ENCODE results near the gene TBC1D24. TPM values are rescaled to one million over a fixed set of nuclear protein-coding genes. Genes with fewer than 3 reads are reported as not detected.
"Not testable (repeated sequence)": the region's sequence is repeated elsewhere in the genome, so short reads cannot be mapped to it uniquely, and the experiment has no call there.

TBC1D24 gene
- 13.1 and 14.0 TPM in 2 replicates for total RNA-seq (2014; rRNA removed; shearing (Covaris generic))
- polyA plus RNA-seq (2015; cell fraction: cytosol; rRNA removed), result 5.6 and 6.0 TPM in 2 replicates
- 14.8 and 16.0 TPM in 2 replicates for polyA plus RNA-seq (2015; cell fraction: nucleus; rRNA removed)

DNA sequence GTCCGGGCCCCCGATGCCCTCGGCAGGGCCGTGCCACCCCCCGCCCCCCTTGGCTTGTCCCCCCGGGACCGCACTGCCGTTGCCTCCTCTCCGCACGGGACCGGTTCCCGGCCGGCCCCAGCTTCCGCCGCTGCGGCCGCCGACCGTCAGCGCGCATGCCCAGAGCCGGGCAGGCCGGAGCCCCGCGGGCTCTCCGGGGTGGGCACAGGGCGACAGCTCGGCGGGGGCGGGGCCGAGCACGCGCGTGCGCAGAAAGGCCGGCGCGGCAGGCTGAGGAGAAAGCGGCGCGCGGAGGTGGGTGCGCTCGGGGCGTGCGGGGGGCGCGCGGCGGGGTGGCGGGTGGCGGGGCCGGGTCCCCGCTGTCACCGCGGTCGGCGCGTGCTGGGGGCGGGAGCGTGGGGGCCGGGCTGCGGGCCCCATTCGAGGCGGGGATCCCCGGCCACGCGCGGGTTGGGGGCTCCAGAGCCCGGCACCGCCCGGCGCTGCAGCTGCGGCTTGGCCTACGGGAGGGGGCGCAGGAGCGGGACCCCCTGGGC is at the start of gene TBC1D24:
TSS of gene TBC1D24 (plus strand) at position 251 of the 536 bp plus-strand sequence. CDS start 21,022 bp downstream, outside the sequence.
- peak; percentile 75 for DNase-seq (ENCODE audit: low read depth)

DNA sequence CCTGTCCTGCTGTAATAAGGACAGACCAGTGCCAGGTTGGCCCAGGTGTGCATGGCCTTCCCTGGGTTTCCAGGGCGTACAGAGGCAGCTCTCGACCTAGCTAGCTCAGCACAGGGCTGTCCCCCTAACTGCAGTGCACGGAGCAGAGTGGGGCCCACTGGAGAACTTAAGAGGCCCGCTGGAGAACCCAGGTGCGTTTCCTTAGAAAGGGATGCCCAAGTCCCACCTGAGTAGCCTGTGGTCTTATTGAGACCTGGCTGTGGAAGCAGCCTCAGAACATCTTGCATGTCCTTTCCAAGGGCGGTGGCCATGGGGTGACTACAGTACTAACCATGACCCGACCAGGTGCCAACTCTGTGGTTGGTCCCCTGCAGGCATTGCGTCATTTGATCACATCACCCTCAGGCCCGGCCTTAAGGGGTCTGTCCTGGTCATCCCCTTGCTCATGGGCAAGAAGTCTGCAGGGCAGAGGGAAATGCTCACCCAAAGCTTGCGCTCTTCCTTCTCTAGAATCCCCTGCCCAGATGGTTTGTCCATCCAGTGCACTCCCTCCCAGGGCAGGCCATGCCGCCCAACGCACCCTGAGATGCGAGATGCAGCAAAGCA is 49.0 kb upstream of the TBC1D24 start:
- no peak for DNase-seq (ENCODE audit: low read depth)

DNA sequence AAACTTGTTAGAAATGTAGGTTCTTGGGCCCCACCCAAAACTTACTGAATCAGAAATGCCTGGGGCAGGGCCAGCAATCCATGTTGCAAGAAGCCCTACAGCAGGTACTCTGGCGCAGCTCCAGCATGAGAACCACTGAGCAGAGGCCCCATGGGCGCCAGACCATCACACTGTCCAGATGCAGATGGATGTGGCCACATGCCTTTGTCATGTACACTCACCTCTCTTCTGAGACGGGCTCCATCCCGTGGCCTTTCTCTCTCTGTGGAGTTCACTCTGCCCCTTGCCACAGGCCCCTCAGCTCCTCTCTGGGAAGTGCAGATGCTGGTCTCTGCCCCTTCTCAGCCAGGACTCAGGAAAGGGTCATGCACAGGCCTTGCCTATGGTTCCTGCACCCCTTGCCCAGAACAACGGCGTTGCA is 48.0 kb upstream of the TBC1D24 start:
- DNase-seq (ENCODE audit: low read depth), result no peak

DNA sequence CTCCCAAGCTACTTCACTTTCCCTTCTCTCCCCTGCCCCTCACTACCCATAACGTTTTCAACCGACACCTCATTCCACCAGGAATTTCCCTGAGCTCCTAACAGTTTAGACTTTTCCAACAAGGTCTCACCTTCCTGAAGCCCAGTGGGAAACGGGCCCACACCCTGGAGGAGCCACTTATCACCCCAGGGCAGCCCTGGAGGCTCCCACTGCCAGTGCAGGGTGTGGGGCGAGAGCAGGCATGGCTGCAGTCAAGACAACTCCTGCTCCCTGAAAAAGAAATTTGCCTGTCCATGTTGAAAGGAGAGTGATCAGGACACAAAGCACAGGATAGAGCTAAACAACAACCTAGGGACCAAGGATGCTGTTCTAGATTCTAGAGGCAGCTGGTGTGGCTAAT is 47.4 kb upstream of the TBC1D24 start:
- no peak for DNase-seq (ENCODE audit: low read depth)

DNA sequence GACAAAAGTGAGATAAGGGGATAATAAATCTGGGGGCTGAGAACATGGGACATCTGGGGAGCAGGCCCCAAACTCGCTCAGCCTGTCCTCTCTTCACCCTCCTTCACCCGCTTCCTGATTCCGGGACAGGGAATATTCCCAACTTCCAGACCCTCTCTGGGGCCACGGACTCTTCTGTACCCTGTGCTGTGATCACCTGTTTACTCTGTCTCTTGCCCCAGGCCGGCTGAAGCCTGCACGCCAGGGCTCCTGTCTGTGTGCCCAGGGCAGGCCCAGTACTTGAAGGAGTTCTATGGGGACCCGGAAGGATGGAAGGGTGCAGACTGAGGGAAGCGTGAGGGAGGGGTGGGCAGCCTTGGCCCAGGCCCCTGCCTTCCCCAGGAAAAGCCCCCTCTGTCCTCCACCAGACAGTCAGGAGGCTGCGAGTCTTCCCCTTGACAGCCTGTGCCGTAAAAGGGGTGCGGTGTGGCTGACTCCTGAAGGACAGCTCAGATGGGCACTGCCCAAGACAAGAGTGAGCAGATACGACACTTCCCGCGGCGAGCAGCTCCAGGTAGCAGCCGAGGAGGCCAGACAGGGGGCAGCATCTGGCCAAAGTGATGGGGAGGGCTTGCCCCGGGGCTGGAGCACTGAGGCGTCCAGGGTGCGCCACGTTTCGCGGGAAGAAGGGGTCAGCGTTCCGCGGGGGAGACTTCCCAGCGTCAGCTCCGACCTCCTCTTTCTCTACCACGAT is 46.7 kb upstream of the TBC1D24 start:
- peak; percentile 28 for DNase-seq (ENCODE audit: low read depth)

- no peak for DNase-seq (ENCODE audit: low read depth)
These were observed 46.2 kb upstream of the TBC1D24 start for GRCh38 chr16:2428784-2429033.

- peak; percentile 93 for DNase-seq (ENCODE audit: low read depth)
These were observed 45.7 kb upstream of the TBC1D24 start, which contains the start of gene CCNF for GRCh38 chr16:2429034-2429770. Gene CCNF, plus strand, starts transcription at chr16:2429447. Its CDS starts 35 bp downstream, at chr16:2429482.

DNA sequence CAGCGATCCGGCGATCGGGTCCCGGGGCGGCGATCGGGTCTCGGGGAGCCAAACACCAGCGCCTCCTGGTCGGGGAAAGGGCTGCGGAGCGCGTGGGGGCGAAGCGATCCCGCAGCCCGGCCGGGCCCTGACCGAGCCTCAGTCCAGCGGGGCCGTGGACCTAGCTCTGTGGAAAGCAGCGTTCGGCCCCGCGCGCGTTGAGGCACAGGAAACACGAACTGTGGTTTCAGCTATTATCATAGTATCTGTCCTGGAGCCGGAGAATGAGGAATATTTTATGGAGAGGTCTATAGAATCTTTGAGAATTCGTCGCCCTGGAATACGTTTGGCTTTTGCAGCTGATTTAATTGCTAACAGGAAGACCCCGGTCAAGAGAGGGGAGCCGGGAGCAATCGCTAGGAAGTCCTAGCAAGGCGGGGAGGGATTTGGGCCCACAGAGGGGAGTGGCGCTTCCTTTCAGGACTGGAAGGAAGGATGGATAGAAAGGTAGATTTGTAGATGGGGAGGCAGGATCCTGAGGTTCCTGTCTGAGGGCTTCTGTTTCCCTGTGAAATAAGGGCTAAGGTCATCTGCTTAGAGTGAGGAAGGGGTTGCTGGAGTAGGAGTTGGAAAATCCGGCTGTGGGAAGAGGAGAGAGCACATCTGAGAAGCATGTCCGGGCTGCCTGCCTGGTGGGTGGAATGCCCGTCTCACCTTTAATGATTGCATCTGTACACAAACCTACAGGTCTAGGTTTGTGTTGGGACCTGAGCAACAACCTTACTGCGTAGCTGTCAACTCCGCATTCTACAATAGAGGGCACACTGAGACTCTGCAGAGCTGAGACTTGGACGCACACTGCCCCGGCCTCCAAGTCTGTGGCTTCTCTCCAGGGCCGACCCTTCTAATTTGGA is 44.9 kb upstream of the TBC1D24 start:
- no peak for DNase-seq (ENCODE audit: low read depth)

- no peak for DNase-seq (ENCODE audit: low read depth)
These were observed 42.6 kb upstream of the TBC1D24 start for GRCh38 chr16:2432286-2432685.

DNA sequence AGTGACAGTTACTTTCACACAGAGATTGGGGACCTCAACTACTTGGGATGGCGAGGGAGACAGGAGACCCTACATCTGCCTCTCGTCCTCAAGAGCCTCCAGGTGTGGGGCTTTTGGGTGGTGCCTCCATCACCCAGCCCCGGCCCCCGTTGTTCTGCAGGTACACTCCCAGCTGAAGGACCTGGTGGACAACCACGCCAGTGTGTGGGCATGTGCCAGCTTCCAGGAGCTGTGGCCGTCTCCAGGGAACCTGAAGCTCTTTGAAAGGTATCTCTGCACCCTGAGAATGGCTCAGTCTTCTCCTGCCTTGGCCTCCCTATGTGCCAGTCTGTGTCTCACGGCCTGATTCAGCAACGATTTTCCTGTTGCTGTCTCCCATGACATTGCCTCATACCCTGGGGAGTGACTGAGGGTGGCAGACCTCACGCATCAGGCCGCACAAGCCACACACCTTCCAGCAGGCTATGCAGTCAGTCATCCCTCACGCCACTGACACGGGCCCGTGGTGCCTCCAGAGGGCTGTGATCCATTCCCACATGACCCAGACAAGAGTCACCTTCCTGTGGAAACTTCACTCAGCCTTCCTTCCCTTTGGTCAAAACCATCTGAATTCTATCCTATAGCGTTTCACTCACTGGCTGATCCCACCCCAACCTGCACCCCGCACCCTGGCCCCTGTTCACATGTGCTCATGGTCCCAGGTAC is 42.0 kb upstream of the TBC1D24 start:
- DNase-seq (ENCODE audit: low read depth), result no peak

DNA sequence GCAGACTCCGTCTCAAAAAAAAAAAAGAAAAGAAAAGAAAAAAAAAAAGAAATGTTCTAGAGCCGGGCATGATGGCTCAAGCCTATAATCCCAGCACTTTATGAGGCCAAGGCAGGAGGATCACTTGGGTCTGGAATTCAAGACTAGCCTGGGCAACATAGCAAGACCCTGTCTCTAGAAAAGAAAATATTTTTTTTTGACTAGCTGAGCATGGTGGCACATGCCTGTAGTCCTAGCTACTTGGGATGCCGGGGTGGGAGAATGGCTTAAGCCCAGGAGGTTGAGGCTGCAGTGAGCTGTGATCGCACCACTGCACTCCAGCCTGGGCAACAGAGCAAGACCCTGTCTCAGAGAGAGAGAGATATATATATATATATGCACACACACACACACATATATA is 39.7 kb upstream of the TBC1D24 start:
- DNase-seq (ENCODE audit: low read depth), result not testable (repeated sequence)

GRCh38 chr16:2436110-2436509 is 38.8 kb upstream of the TBC1D24 start:
- no peak for DNase-seq (ENCODE audit: low read depth)

DNA sequence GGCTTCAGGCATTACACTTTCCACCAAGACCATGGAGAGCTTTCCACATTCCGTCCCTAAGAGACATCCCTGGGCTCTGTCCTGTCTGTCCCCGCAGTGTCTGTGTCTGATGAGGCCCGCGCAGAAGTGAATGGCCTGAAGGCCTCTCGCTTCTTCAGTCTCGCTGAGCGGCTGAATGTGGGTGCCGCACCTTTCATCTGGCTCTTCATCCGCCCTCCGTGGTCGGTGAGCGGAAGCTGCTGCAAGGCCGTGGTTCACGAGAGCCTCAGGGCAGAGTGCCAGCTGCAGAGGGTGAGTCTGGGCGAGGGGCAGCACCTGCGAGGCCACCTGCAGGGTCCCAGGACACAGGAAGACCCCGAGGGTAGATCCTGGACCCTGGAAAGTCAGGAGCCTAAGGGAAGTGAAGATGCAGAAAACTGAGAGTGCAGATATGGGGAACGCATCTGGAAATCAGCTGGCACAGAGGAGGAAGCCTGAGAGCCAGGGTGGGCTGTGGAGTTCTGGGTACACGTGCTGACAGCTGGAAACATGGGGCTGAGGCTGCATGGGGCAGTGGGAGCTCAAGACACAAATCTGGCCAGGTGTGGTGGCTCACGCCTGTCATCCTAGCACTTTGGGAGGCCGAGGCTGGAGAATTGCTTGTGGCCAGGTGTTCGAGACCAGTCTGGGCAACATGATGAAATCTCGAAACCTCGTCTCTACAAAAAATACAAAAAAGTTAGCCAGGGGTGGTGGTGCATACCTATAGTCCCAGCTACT is 37.7 kb upstream of the TBC1D24 start:
- DNase-seq (ENCODE audit: low read depth), result no peak

- DNase-seq (ENCODE audit: low read depth), result no peak
These were observed 36.8 kb upstream of the TBC1D24 start for GRCh38 chr16:2438121-2438520.

- DNase-seq (ENCODE audit: low read depth), result no peak
These were observed 35.3 kb upstream of the TBC1D24 start for GRCh38 chr16:2439598-2439997.

DNA sequence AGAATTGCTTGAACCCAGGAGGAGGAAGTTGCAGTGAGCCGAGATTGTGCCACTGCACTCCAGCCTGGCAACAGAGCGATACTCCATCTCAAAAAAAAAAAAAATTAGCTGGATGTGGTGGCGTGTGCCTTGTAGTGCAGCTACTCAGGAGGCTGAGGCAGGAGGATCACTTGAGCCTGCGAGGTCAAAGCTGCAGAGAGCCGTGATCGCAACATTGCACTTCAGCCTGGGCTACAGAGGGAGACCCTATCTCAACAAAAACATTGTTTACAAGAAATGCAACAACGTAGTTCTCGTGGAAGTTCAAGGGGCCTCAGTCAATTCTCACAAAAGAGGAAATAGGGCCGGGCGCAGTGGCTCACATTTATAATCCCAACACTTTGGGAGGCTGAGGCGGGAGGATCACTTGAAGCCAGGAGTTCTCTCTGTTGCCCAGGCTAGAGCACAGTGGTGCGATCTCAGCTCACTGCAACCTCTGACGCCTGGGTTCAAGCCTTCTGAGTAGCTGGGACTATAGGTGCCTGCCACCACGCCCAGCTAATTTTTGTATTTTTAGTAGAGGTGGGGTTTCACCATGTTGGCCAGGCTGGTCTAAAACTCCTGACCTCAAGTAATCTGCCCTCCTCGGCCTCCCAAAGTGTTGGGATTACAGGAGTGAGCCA is 33.7 kb upstream of the TBC1D24 start:
- DNase-seq (ENCODE audit: low read depth), result not testable (repeated sequence)

DNA sequence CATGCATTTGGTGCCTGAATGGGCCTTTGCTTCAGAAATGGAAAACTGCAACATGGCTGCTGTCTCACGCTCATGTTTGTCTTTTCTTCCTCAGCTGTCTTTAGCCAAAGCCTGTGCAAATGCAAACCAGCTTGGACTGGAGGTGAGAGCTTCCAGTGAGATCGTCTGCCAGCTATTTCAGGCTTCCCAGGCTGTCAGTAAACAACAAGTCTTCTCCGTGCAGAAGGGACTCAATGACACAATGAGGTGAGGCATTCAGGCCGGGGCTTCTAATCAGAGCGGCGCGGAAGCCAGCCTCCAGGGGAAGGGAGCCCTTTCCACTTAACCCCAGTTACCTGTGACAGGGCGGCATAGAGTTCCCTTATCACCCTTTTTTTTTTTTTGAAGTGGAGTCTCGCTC is 31.4 kb upstream of the TBC1D24 start:
- no peak for DNase-seq (ENCODE audit: low read depth)

DNA sequence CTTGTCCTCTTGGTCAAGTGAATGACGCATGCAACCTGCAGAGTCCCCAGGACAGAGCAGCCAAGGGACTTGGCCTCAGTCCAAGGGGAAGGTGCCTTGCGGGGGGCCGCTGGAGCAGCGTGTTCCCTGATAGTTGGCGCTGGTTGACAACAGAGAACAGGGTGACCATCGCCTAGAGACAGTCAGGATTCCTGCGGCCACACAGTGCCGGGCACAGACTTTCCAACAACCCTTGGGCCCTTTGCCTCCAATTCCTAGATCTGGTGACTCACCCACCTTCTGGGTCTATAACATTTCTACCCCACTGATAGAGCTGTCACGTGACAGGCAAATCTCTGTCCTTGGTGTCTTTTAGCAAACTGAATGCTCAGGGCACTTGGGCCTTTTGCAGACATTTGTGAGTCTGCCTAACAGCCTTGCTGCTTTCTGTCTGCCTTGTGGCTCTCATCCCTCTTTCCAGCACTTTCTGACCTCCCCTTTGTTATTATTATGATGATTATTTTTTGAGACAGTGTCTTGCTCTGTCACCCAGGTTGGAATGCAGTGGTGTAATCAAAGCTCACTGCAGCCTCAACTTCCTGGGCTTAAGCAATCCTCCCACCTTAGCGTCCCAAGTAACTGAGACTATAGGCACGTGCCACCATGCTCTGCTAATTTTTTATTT is 26.9 kb upstream of the TBC1D24 start:
- no peak for DNase-seq (ENCODE audit: low read depth)

Measured in HT1080 (cell line).